HFFc6 (cell line): ENCODE data around the gene SLC22A31. TPM values are rescaled to one million over a fixed set of nuclear protein-coding genes. Genes with fewer than 3 reads are reported as not detected.
"Not testable (repeated sequence)": the region's sequence is repeated elsewhere in the genome, so short reads cannot be mapped to it uniquely, and the experiment has no call there.

ENCODE experiments used
- DNase-seq: peaks from one replicate; pipeline ENCODE4 v3.0.0-alpha.2; 2018
- H3K27ac Mint-ChIP-seq: 2 replicates; pipeline ENCODE4 v1.8.0; 2020; ENCODE audit warnings: mild to moderate bottlenecking, mixed read lengths
- H3K27me3 Mint-ChIP-seq: 2 replicates; pipeline ENCODE4 v1.8.0; 2021; ENCODE audit warnings: mild to moderate bottlenecking, moderate library complexity, mixed read lengths; ENCODE audit not compliant: insufficient read depth
- H3K36me3 Mint-ChIP-seq: 2 replicates; pipeline ENCODE4 v1.8.0; 2021; ENCODE audit warnings: low read depth, mixed read lengths
- H3K4me1 Mint-ChIP-seq: 2 replicates; pipeline ENCODE4 v1.8.0; 2020; ENCODE audit warnings: low read depth, mixed read lengths
- H3K4me3 Mint-ChIP-seq: 2 replicates; pipeline ENCODE4 v1.8.0; 2020; ENCODE audit warnings: mild to moderate bottlenecking, moderate library complexity, mixed read lengths
- H3K9me3 Mint-ChIP-seq: 2 replicates; pipeline ENCODE4 v1.8.0; 2020; ENCODE audit warnings: mild to moderate bottlenecking, mixed read lengths
- CTCF ChIP-seq: fragments of 200-600 bp; sonication (generic); IDR thresholded peaks from 2 replicates; pipeline ENCODE4 v1.5.0; 2021; ENCODE audit warnings: antibody characterized with exemption, mild to moderate bottlenecking
- total RNA-seq, 6 experiments: library from RNA; stranded (reverse); fragmentation: NEBNext Ultra II Directional; extraction: Animal tissue kit (Norgen Biotek cat#: 25700); gene quantifications; 2 replicates in 1 of 6; 3 replicates in 5 of 6; pipeline ENCODE4 v1.2.3, GENCODE V29; 2021

Gene SLC22A31
- total RNA-seq, 6 experiments from 2014 or later, result not detected

GRCh38 chr16:89190150-89190958 lies 10.0 kb downstream of the SLC22A31 start:
- no peaks in the 10 kb centered on the region for H3K9me3 Mint-ChIP-seq
- H3K27me3 Mint-ChIP-seq, result peaks cover 4% of the 10 kb centered on the region
- H3K36me3 Mint-ChIP-seq, result no peaks in the 10 kb centered on the region
- no peak for DNase-seq
- no peaks in the 10 kb centered on the region for H3K4me1 Mint-ChIP-seq
- H3K27ac Mint-ChIP-seq, result no peak overlapping the region
- no peak overlapping the region for H3K4me3 Mint-ChIP-seq
- no peak for TF ChIP-seq CTCF

GRCh38 chr16:89189358-89190025 lies 10.8 kb downstream of the SLC22A31 start:
- Mint-ChIP-seq H3K27ac (no peak overlapping the region), H3K9me3 (no peaks in the 10 kb centered on the region), H3K36me3 (no peaks in the 10 kb centered on the region), H3K27me3 (peaks cover 4% of the 10 kb centered on the region), H3K4me1 (no peaks in the 10 kb centered on the region), H3K4me3 (no peak overlapping the region)
- no peak for DNase-seq
- TF ChIP-seq CTCF, result no peak

DNA sequence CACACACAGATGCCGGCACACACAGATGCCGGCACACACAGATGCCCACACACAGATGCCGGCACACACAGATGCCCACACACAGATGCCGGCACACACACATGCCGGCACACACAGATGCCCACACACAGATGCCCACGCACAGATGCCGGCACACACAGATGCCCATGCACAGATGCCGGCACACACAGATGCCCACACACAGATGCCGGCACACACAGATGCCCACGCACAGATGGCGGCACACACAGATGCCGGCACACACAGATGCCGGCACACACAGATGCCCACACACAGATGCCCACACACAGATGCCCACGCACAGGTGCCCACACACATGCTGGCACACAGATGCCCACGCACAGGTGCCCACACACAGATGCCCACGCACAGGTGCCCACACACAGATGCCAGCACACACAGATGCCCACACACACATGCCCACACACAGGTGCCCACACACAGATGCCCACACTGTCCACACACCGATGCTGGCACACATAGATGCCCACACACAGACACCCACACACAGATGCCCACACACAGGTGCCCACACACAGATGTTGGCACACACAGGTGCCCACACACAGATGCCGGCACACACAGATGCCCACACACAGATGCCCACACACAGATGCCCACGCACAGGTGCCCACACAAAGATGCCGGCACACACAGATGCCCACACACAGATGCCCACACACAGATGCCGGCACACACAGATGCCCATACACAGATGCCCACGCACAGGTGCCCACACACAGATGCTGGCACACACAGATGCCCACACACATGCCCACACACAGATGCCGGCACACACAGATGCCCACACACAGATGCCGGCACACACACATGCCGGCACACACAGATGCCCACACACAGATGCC lies 11.6 kb downstream of the SLC22A31 start:
- not testable (repeated sequence) for H3K4me3 Mint-ChIP-seq, H3K36me3 Mint-ChIP-seq, H3K4me1 Mint-ChIP-seq, H3K27ac Mint-ChIP-seq, H3K9me3 Mint-ChIP-seq, DNase-seq, H3K27me3 Mint-ChIP-seq

- no peak overlapping the region for H3K4me3 Mint-ChIP-seq
- H3K9me3 Mint-ChIP-seq, result no peaks in the 10 kb centered on the region
- no peaks in the 10 kb centered on the region for H3K36me3 Mint-ChIP-seq
- H3K27me3 Mint-ChIP-seq, result peaks cover 4% of the 10 kb centered on the region
- no peak overlapping the region for H3K27ac Mint-ChIP-seq
- DNase-seq, result peak; percentile 28
- TF ChIP-seq CTCF, result no peak
- H3K4me1 Mint-ChIP-seq, result no peaks in the 10 kb centered on the region
Observed at GRCh38 chr16:89187770-89188392, 12.5 kb downstream of the SLC22A31 start.

DNA sequence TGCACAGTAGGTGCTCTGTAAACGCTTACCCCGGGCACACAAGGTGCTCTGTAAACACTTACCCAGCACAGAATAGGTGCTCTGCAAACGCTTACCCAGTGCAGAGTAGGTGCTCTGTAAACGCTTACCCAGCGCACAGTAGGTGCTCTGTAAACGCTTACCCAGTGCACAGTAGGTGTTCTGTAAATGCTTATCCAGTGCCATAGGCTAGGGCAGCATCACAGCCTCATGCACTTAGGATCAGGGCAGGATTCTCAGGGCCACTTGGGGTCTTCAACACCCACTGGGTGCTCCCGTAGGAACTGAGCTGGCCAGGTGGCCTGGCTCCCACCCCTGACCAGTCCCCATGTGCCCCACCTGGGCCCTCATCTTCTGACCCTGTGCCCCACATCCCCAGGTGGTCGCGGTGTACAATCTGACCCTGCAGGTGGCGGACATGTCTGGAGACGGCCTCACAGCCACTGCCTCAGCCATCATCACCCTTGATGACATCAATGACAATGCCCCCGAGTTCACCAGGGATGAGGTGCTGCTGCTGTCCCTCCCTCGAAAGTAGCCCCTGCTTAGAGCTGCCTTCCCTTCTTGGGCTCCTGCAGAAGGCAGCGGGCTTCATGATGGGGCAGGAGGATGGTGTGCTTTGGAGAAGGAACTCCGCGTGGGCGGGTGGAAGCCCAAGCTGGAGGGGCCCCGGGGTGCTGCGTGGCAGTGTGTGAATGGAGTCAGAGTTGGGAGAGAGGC lies 13.1 kb downstream of the SLC22A31 start:
- Mint-ChIP-seq H3K4me3 (no peak overlapping the region), H3K27ac (no peak overlapping the region; the same call in 1 of the 2 replicates)

DNA sequence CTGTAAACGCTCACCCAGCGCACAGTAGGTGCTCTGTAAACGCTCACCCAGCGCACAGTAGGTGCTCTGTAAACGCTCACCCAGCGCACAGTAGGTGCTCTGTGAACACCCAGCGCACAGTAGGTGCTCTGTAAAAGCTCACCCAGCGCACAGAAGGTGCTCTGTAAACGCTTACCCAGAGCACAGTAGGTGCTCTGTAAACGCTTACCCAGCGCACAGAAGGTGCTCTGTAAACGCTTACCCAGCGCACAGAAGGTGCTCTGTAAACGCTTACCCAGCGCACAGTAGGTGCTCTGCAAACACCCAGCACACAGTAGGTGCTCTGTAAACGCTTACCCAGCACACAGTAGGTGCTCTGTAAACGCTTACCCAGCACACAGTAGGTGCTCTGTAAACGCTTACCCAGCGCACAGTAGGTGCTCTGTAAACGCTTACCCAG lies 13.7 kb downstream of the SLC22A31 start:
- not testable (repeated sequence) for H3K9me3 Mint-ChIP-seq, H3K4me1 Mint-ChIP-seq, H3K4me3 Mint-ChIP-seq, H3K27me3 Mint-ChIP-seq, DNase-seq, H3K36me3 Mint-ChIP-seq, H3K27ac Mint-ChIP-seq

More for the DNA sequence above, 13.1 kb downstream of the SLC22A31 start:
- no peak for DNase-seq
- H3K27me3 Mint-ChIP-seq, result peaks cover 4% of the 10 kb centered on the region
- H3K9me3 Mint-ChIP-seq, result no peaks in the 10 kb centered on the region
- no peaks in the 10 kb centered on the region for H3K36me3 Mint-ChIP-seq
- no peak for TF ChIP-seq CTCF
- H3K4me1 Mint-ChIP-seq, result no peaks in the 10 kb centered on the region

DNA sequence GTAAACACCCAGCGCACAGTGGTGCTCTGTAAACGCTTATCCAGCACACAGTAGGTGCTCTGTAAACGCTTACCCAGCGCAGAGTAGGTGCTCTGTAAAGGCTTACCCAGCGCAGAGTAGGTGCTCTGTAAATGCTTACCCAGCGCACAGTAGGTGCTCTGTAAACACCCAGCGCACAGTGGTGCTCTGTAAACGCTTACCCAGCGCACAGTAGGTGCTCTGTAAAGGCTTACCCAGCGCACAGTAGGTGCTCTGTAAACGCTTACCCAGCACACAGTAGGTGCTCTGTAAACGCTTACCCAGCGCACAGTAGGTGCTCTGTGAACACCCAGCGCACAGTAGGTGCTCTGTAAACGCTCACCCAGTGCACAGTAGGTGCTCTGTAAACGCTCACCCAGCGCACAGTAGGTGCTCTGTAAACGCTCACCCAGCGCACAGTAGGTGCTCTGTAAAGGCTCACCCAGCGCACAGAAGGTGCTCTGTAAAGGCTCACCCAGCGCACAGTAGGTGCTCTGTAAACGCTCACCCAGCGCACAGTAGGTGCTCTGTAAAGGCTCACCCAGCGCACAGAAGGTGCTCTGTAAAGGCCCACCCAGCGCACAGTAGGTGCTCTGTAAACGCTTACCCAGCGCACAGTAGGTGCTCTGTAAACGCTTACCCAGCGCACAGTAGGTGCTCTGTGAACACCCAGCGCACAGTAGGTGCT lies 14.3 kb downstream of the SLC22A31 start:
- H3K27ac Mint-ChIP-seq, DNase-seq, H3K27me3 Mint-ChIP-seq, H3K4me3 Mint-ChIP-seq, H3K4me1 Mint-ChIP-seq, H3K36me3 Mint-ChIP-seq, H3K9me3 Mint-ChIP-seq: not testable (repeated sequence)
